IPS DF 6.9 (cell line): ENCODE data around the gene CEP152.

Source experiments
- DNase-seq: peaks from one replicate; pipeline ENCODE4 v3.0.0-alpha.2; 2013; ENCODE audit warnings: low read depth, low spot score
- H3K27ac ChIP-seq: one replicate; pipeline ENCODE4 v1.5.1; 2013; ENCODE audit warnings: low read length, control low read depth
- H3K27me3 ChIP-seq: 2 replicates; pipeline ENCODE4 v1.6.1; 2013; ENCODE audit warnings: mild to moderate bottlenecking, low read length; ENCODE audit not compliant: control insufficient read depth, insufficient read depth
- H3K36me3 ChIP-seq: 2 replicates; pipeline ENCODE4 v1.6.1; 2013; ENCODE audit warnings: low read length; ENCODE audit not compliant: control insufficient read depth, insufficient read depth
- H3K4me1 ChIP-seq: 2 replicates; pipeline ENCODE4 v1.6.1; 2013; ENCODE audit warnings: low read length; ENCODE audit not compliant: control insufficient read depth, insufficient read depth
- H3K4me3 ChIP-seq: 2 replicates; pipeline ENCODE4 v1.5.1; 2013; ENCODE audit warnings: mild to moderate bottlenecking, low read length
- H3K9me3 ChIP-seq: 2 replicates; pipeline ENCODE4 v1.6.1; 2013; ENCODE audit warnings: low read length, inconsistent platforms; ENCODE audit not compliant: control insufficient read depth, insufficient read depth
- WGBS: extraction: QIAGEN DNeasy Blood & Tissue Kit; methylation state at CpG from one replicate; pipeline ENCODE4 v1.1.7; 2013; ENCODE audit warnings: mixed read lengths, missing lambda C conversion rate; ENCODE audit not compliant: insufficient read length, insufficient coverage; 5-methylcytosine and 5-hydroxymethylcytosine counted together

Gene CEP152

GRCh38 chr15:48688493-48688892 is 122.4 kb downstream of the CEP152 start:
- DNase-seq = no peak
- WGBS = no CpG with 5 or more reads among the region's 2 CpGs

More at GRCh38 chr15:48688493-48688892, 122.4 kb downstream of the CEP152 start:
- H3K4me1 ChIP-seq = no peaks in the 10 kb centered on the region
- H3K9me3 ChIP-seq = no peaks in the 10 kb centered on the region
- H3K36me3 ChIP-seq = no peaks in the 10 kb centered on the region
- no peak overlapping the region for H3K27ac ChIP-seq
- no peaks in the 10 kb centered on the region for H3K27me3 ChIP-seq
- H3K4me3 ChIP-seq = no peak overlapping the region
